ENCODE results near the gene PERM1. TPM values are rescaled to one million over a fixed set of nuclear protein-coding genes. Genes with fewer than 3 reads are reported as not detected.
"Not testable (repeated sequence)": the region's sequence is repeated elsewhere in the genome, so short reads cannot be mapped to it uniquely, and the experiment has no call there.

The PERM1 gene
- total RNA-seq, 2 experiments from 2014 or later = not detected

- ChIA-PET POLR2A (interaction anchor here (0.6 to 2.5 kb wide), 14 partner anchors 8 to 664 kb away, joined by 3 to 13 read pairs (median 3); partner anchors contain the start of genes AURKAIP1, PERM1 and PLEKHN1), CTCF (interaction anchor here (0.8 to 3.5 kb wide), 10 partner anchors 12 to 385 kb away, joined by 3 to 37 read pairs (median 4); partner anchors contain the start of genes CCNL2, HES4 and PERM1)
- ATAC-seq (peak; percentile 34), DNase-seq (peak; percentile 67)
- no peak for TF ChIP-seq CTCF (IDR thresholded peaks at IDR 0.05)
- Mint-ChIP-seq H3K27me3 (no peaks in the 10 kb centered on the region), H3K4me3 (peak overlapping the region; percentile 93), H3K36me3 (ENCODE audit: low read depth) (peaks cover 5% of the 10 kb centered on the region), H3K27ac (peak overlapping the region; percentile 86), H3K4me1 (ENCODE audit: low read depth) (peaks cover 30% of the 10 kb centered on the region), H3K9me3 (peaks cover 4% of the 10 kb centered on the region)
- intact Hi-C loops (cut with micrococcal nuclease) = no loop called here
Observed at GRCh38 chr1:1013922-1014648, 32.2 kb upstream of the PERM1 start.

GRCh38 chr1:1013105-1013921 is 31.4 kb upstream of the PERM1 start, which contains the start of gene ISG15:
Gene ISG15, plus strand, starts transcription at chr1:1013497. Its CDS starts 77 bp downstream, at chr1:1013574.
- peaks cover 5% of the 10 kb centered on the region for H3K36me3 Mint-ChIP-seq (ENCODE audit: low read depth)
- POLR2A ChIA-PET = interaction anchor here (0.6 to 2.5 kb wide), 14 partner anchors 9 to 665 kb away, joined by 3 to 13 read pairs (median 3); partner anchors contain the start of genes AURKAIP1, PERM1 and PLEKHN1
- H3K27me3 Mint-ChIP-seq = no peaks in the 10 kb centered on the region
- peak; percentile 88 for ATAC-seq
- peak within 1 kb of the TSS; percentile 93 for H3K4me3 Mint-ChIP-seq
- TF ChIP-seq CTCF (IDR thresholded peaks at IDR 0.05) = no peak
- peak within 1 kb of the TSS; percentile 86 for H3K27ac Mint-ChIP-seq
- H3K9me3 Mint-ChIP-seq = peaks cover 5% of the 10 kb centered on the region
- H3K4me1 Mint-ChIP-seq (ENCODE audit: low read depth) = peaks cover 31% of the 10 kb centered on the region
- peak; percentile 96 for DNase-seq
- intact Hi-C loops (cut with micrococcal nuclease) = no loop called here
- CTCF ChIA-PET = interaction anchor here (0.8 to 3.5 kb wide), 9 partner anchors 11 to 386 kb away, joined by 3 to 37 read pairs (median 5); partner anchors contain the start of genes CCNL2 and HES4

GRCh38 chr1:1012736-1013104 is 30.8 kb upstream of the PERM1 start:
- H3K4me3 Mint-ChIP-seq = peak overlapping the region; percentile 93
- DNase-seq (peak; percentile 41), ATAC-seq (peak; percentile 2)
- peak overlapping the region; percentile 86 for H3K27ac Mint-ChIP-seq
- ChIA-PET POLR2A (interaction anchor here (0.8 to 1.9 kb wide), 6 partner anchors 11 to 362 kb away, joined by 3 to 6 read pairs (median 4); partner anchors contain the start of genes AURKAIP1 and PERM1), CTCF (interaction anchor here (1.0 to 3.5 kb wide), 4 partner anchors 11 to 52 kb away, joined by 3 to 37 read pairs (median 10); no protein-coding TSS in a partner anchor)
- H3K9me3 Mint-ChIP-seq; H3K27me3 Mint-ChIP-seq; intact Hi-C loops (cut with micrococcal nuclease); H3K36me3 Mint-ChIP-seq (ENCODE audit: low read depth): not testable (repeated sequence)
- peaks cover 31% of the 10 kb centered on the region for H3K4me1 Mint-ChIP-seq (ENCODE audit: low read depth)

GRCh38 chr1:1011396-1011949 is 29.6 kb upstream of the PERM1 start:
- DNase-seq = no peak
- Mint-ChIP-seq H3K27ac (no peak overlapping the region), H3K4me1 (ENCODE audit: low read depth) (peaks cover 25% of the 10 kb centered on the region), H3K9me3 (peaks cover 5% of the 10 kb centered on the region), H3K4me3 (no peak overlapping the region), H3K27me3 (peaks cover 1% of the 10 kb centered on the region), H3K36me3 (ENCODE audit: low read depth) (peaks cover 5% of the 10 kb centered on the region)
- ATAC-seq = no peak
- ChIA-PET POLR2A (interaction anchor here (1.0 kb wide), 1 partner anchor 87 kb away, joined by 3 read pairs; no protein-coding TSS in a partner anchor), CTCF (no interaction called here)
- no peak for TF ChIP-seq CTCF (IDR thresholded peaks at IDR 0.05)
- intact Hi-C loops (cut with micrococcal nuclease) = no loop called here

GRCh38 chr1:1010131-1010530 is 28.2 kb upstream of the PERM1 start:
- DNase-seq; H3K4me3 Mint-ChIP-seq; H3K27me3 Mint-ChIP-seq; H3K27ac Mint-ChIP-seq; H3K36me3 Mint-ChIP-seq (ENCODE audit: low read depth); H3K9me3 Mint-ChIP-seq; ATAC-seq; intact Hi-C loops (cut with micrococcal nuclease): not testable (repeated sequence)
- CTCF ChIA-PET = interaction anchor here (1.2 kb wide), 1 partner anchor 8 kb away, joined by 3 read pairs; no protein-coding TSS in a partner anchor
- POLR2A ChIA-PET = interaction anchor here (1.0 kb wide), 1 partner anchor 54 kb away, joined by 3 read pairs; no protein-coding TSS in a partner anchor
- peaks cover 23% of the 10 kb centered on the region for H3K4me1 Mint-ChIP-seq (ENCODE audit: low read depth)
